Medulla oblongata (tissue), 1 donor: ENCODE data around the gene CD300LD.
A peak's percentile ranks its signal among the peaks of the same experiment; 100 is the strongest.

Experiments
- DNase-seq: peaks from one replicate; pipeline ENCODE4 v3.0.0-alpha.2; 2015; ENCODE audit errors: extremely low spot score

The CD300LD gene

DNA sequence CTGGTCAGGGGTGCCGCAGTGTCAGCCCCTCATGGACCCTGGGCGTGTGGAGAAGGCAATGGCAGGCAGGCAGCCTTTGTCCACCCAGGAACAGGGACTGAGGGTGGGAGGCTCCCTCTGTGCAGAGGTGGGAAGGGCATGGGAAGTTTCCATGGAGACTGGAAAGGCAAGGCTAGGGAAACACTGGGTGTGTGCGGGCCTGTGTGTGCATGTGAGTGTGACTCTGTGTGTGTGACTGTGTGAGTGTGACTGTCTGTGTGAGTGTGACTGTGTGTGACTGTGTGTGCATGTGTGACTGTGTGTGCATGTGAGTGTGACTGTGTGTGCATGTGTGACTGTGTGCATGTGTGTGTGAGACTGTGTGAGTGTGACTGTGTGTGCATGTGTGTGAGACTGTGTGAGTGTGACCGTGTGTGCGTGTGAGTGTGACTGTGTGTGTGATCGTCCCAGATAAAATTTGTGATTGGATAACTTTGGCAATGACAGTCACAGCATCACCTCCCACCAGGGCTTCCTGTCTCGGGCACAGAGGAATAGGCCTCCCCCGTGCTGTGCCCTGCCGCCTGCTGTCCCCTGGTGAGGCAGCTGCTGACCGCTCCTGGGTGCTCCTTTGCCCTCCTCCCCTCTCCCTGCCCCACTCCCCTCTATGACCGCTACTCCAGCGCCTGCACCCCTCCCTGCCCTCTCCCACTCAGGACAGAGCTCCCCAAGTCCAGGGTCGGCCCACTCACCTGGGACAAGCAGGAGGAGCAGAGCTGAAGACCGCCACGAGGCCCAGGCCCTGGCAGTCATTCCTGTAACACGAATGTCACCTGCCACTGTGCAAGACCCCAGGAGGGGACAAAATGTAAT is 46.9 kb downstream of the CD300LD start:
- no peak for DNase-seq

DNA sequence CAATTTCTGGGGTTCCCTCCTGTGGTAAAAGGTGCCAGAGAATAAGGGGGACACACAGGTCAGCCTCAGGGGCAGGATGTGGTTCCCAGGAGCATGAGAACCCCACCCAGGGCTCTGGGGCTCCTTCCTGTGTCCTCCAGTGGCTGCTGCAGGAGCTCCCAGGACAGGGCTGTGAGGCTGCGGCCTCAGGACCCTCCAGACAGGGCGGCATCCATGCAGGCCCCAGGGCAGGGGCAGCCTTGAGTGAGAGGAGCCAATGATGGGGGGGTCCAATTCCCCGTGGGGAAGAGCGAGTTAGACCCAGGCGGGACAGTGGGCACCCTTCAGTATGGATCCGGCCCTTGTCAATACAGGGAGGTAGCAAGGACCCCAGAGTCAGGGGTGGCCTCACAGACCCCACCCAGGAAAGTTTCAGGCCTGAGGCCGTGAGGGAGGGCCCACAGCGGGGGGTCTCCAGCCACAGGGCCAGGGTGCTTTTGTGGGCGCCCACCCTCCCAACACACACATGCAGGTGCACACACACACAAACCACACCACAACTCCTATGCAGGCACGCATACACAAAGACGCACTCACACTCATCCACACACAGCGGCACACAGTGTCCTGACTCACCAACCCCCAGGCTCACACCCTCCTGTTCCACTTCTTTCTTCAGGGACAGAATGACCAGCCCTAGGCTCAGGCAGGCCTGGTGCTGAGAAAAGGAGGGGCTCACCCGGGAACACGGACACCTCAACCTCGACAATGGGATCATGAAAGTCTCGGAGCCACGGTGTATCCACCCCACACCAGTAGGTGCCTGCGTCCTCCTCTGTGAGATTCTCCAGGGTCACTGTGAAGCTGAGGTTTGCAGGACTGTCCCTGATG is 48.0 kb downstream of the CD300LD start:
- DNase-seq = no peak

- DNase-seq = no peak
Observed at GRCh38 chr17:74543406-74543805, 48.7 kb downstream of the CD300LD start.

DNA sequence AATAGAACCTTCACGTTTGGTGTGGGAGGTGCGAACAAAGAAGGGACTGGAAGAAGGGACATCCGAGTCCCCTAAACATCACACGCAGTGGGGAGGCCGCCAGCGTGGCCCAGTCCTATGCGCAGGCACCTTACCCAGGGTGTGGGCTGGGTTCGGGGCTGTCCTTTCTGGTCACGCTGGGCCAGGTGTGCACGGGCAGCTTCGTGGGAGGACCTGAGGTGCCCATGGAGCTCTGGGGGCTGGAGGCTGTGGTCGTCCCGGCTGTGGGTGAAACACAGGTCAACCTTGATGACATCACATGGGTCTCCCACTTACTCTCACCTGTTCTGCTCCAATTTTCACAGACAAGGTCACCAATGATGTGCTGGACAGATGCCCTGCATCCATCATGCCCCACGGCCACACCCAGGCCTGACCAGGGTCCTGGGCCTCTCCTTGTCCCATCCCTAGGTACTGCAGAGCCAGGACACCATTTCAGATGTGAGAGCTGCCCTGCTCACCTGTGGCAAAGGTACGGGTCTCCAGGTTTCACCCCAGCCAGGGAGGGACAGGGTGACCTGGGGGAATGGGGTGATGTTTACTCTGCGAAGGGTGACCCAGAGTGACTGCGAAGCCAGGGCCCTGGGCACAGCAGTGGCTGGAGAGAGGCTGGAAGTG is 49.2 kb downstream of the CD300LD start:
- no peak for DNase-seq

DNA sequence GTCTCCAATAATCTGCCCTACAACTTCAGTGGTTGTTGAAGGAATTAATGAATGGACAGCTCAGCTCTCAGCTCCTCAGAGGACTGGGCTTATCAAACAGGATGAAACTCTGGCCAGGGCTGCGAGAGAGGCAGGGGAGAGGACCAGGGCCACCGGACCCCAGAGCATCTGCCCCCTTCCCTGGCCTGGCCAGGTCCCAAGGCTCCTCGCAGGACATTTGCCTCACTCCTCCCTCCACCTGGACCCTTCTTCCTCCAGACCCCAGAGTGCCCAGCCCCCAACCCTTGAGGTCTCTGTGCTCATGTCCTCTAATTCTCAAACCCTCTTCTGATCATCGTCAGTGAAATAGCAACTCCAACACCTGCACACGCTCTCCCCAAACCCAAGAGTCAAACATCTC is 49.9 kb downstream of the CD300LD start:
- no peak for DNase-seq

GRCh38 chr17:74541176-74542111 is 50.6 kb downstream of the CD300LD start:
- DNase-seq = no peak

GRCh38 chr17:74539281-74539820 is 52.7 kb downstream of the CD300LD start:
- no peak for DNase-seq

DNA sequence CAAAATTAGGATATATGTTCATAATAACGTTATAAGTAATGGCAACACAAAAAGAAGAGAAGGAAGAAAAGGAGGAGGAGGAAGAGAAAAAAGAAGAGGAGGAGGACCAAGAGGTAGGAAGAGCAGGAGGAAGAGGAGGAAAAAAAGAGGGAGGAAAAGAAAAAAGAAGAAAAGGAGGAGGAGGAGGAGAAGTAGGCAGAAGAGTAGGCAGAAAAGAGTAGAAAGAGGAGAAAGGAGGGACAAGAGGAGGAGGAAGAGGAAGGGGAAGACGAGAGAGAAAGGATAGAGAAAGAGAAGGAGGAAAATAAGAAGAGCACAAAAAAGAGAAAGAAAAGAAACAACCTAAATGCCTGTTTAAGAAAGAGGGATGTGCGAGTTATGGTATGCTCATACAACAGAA is 55.2 kb downstream of the CD300LD start:
- DNase-seq = no peak

GRCh38 chr17:74532115-74532514 is 60.0 kb downstream of the CD300LD start:
- DNase-seq = peak; percentile 86

GRCh38 chr17:74531231-74531761 is 60.8 kb downstream of the CD300LD start, which contains the start of gene CD300LB:
Gene CD300LB, minus strand, starts transcription at chr17:74531475. Its CDS starts 125 bp downstream, at chr17:74531350.
- no peak for DNase-seq

GRCh38 chr17:74530831-74531150 is 61.3 kb downstream of the CD300LD start:
- no peak for DNase-seq
